Astrocyte of the spinal cord (primary cell): ENCODE measurements around the gene FAR2.

Experiments
- DNase-seq: peaks from one replicate; pipeline ENCODE4 v3.0.0; 2011; ENCODE audit warnings: low read depth, low spot score
- H3K4me3 ChIP-seq: 2 replicates; pipeline ENCODE4 v1.5.1; 2011; ENCODE audit warnings: low read depth, mild to moderate bottlenecking, low read length, moderate library complexity
- CTCF ChIP-seq: IDR thresholded peaks from 2 replicates; pipeline ENCODE4 v1.5.1; 2012; ENCODE audit warnings: low read depth, mild to moderate bottlenecking, low read length, inconsistent platforms
- in situ Hi-C: cut with HindIII; loops from 2 replicates; pipeline ENCODE4 v1.10.0; 2017; ENCODE audit warnings: low sequenced_read_pairs

The FAR2 gene

DNA sequence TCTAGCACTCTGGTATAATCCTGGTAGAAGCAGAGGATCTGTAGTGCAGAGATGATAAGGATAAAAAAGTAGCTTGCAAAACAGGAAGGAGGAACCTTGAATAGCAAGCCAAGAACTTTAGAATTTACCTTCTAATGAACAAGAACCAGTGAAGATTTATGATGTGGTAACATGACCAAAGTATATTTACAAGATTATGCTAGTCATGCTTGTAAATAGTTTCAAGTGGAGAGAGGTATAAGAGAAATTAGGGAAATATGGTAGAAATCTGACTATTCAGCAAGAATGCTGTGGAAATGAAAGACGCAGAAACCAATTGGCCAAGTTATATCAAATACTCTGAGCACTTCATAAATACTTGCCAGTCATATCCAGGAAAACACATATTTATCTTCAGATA lies 184.1 kb downstream of the FAR2 start:
- in situ Hi-C loops: no loop called here
- DNase-seq: no peak
- no peak for TF ChIP-seq CTCF
- no peak overlapping the region for H3K4me3 ChIP-seq

- H3K4me3 ChIP-seq: no peak overlapping the region
- in situ Hi-C loops: no loop called here
- no peak for DNase-seq
- no peak for TF ChIP-seq CTCF
Observed at GRCh38 chr12:29334937-29335336, 185.9 kb downstream of the FAR2 start.

GRCh38 chr12:29337325-29337724 lies 188.2 kb downstream of the FAR2 start:
- DNase-seq: no peak
- in situ Hi-C loops: no loop called here
- H3K4me3 ChIP-seq: no peak overlapping the region
- TF ChIP-seq CTCF: no peak

DNA sequence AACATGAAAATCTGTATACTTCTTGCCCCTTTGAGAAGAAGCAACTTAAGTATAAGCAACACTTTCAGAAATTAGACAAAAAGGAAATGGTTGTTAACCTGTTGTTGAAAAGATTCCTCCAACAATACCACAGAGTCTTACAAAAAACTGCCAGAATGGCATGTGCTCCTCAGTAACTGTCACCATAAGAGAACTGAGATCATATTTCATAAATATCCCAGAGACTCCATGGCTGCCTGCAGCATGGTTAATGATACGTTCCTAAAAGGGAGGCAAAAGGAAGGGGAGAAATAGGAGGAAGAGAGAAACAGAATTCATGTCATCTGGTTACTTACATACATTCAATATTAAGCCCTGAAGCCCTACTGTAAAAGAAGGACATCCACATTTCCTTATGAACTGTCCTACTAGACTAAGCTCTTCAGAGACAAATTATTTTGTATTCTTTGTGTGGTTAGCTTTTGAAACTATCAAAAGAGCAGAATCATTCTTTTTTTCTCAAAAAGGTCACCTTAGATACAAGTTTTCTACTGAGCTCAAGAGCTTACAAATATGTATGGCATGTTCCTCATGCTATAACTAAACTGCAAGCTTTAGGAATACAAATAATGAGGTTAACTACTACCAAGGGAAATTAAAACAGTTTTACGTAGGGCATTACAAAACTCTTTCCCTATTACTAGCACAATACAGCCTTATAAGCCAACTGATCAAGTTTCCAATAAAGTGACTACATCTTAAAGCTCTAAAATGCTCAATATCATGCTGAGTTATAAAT lies 194.1 kb downstream of the FAR2 start:
- no peak overlapping the region for H3K4me3 ChIP-seq
- TF ChIP-seq CTCF: no peak
- DNase-seq: no peak
- in situ Hi-C loops: no loop called here

DNA sequence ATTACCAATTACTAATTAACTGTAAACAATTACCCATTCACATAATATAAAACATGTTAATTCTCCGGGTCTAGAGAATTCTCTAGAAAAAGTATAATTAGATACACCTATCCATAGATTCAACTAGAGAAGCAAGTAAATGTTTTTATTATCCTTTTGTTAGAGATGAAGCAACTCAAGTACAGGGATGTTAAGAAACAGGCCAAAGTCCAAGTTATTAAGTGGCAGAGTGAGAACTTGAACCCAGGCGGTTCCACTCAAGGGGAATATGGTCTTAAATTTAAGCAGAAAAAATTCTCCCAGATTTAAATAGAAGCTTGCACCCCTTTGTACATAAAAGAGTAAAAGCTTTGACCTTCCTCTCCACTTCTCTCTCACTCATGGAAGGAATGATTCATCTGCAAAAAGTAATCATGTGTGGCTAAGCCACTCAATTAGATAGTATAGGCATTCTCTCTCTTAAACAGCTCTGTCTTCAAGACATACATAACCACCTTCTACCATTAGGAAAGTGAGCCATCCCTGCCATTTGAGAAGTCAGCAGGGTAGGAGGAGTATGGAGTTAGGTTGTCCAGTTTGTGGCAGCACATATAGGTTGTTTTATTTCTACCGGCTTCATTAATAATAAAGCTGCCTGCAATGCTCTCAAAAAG lies 197.8 kb downstream of the FAR2 start:
- peak; percentile 3 for DNase-seq
- no peak for TF ChIP-seq CTCF
- in situ Hi-C loops: no loop called here
- no peak overlapping the region for H3K4me3 ChIP-seq

- DNase-seq: peak; percentile 39
- in situ Hi-C loops: no loop called here
- no peak overlapping the region for H3K4me3 ChIP-seq
- no peak for TF ChIP-seq CTCF
Observed at GRCh38 chr12:29350080-29350479, 201.0 kb downstream of the FAR2 start.
